HCT116 (cell line): ENCODE results near the gene B4GALNT2.

ENCODE experiments used
- CEBPB ChIP-seq: IDR thresholded peaks from 2 replicates; pipeline ENCODE4 v1.6.1; 2012; ENCODE audit warnings: low read depth
- ELF1 ChIP-seq: IDR thresholded peaks from 2 replicates; pipeline ENCODE4 v1.6.1; 2012; ENCODE audit warnings: low read depth, borderline replicate concordance
- EZH2 ChIP-seq: fragments of 200-600 bp; sonication (generic); IDR thresholded peaks from 2 replicates; pipeline ENCODE4 v1.6.1; 2017; ENCODE audit warnings: antibody characterized with exemption, mixed run types
- POLR2A ChIP-seq: IDR thresholded peaks from 2 replicates; pipeline ENCODE4 v1.7.0; 2011; ENCODE audit warnings: borderline replicate concordance; ENCODE audit not compliant: insufficient read depth, insufficient read length; ENCODE audit errors: extremely low read depth
- POLR2AphosphoS5 ChIP-seq: IDR thresholded peaks from 2 replicates; pipeline ENCODE4 v1.6.1; 2011; ENCODE audit warnings: mild to moderate bottlenecking, low read depth, low read length, moderate library complexity
- RAD21 ChIP-seq: IDR thresholded peaks from 2 replicates; pipeline ENCODE4 v1.6.1; 2012; ENCODE audit warnings: low read depth, mild to moderate bottlenecking
- SRF ChIP-seq: IDR thresholded peaks from 2 replicates; pipeline ENCODE4 v1.6.1; 2012; ENCODE audit warnings: low read depth
- ZNF274 ChIP-seq: fragments of 200-500 bp; sonication (Bioruptor generic); IDR thresholded peaks from 2 replicates; pipeline ENCODE4 v1.6.1; 2014; ENCODE audit warnings: mild to moderate bottlenecking, low read depth, low read length, inconsistent platforms
- TF ChIP-seq, protein P1 (sequence below), 3 experiments: fragments of 200-600 bp in 1 of 3; sonication (generic) in 1 of 3; IDR thresholded peaks in 2 of 3; conservative IDR thresholded peaks in 1 of 3; 2 replicates each; pipeline ENCODE4 v1.5.1; 2012 to 2017; ENCODE audit warnings: low read depth in 2 of 3, low read length in 2 of 3, antibody characterized with exemption in 1 of 3, borderline replicate concordance in 1 of 3, control low read depth in 1 of 3, mild to moderate bottlenecking in 1 of 3, mixed read lengths in 1 of 3, mixed run types in 1 of 3, moderate library complexity in 1 of 3; ENCODE audit not compliant: insufficient read depth in 1 of 3
- TF ChIP-seq, protein P2 (sequence below): IDR thresholded peaks from 2 replicates; pipeline ENCODE4 v1.6.1; 2012

- TF ChIP-seq, protein P1, sequence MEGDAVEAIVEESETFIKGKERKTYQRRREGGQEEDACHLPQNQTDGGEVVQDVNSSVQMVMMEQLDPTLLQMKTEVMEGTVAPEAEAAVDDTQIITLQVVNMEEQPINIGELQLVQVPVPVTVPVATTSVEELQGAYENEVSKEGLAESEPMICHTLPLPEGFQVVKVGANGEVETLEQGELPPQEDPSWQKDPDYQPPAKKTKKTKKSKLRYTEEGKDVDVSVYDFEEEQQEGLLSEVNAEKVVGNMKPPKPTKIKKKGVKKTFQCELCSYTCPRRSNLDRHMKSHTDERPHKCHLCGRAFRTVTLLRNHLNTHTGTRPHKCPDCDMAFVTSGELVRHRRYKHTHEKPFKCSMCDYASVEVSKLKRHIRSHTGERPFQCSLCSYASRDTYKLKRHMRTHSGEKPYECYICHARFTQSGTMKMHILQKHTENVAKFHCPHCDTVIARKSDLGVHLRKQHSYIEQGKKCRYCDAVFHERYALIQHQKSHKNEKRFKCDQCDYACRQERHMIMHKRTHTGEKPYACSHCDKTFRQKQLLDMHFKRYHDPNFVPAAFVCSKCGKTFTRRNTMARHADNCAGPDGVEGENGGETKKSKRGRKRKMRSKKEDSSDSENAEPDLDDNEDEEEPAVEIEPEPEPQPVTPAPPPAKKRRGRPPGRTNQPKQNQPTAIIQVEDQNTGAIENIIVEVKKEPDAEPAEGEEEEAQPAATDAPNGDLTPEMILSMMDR (IDR thresholded peaks at IDR 0.05 in 2 of 3, conservative IDR thresholded peaks at IDR 0.05 in 1 of 3; ENCODE audit: borderline replicate concordance in 1 of 3, insufficient read depth in 1 of 3, low read depth in 2 of 3, low read length in 2 of 3) = no peak
- TF ChIP-seq SRF (no peak), POLR2AphosphoS5 (no peak), CEBPB (no peak), EZH2 (no peak), ZNF274 (no peak), POLR2A (no peak), ELF1 (no peak), RAD21 (no peak)
- TF ChIP-seq, protein P2, sequence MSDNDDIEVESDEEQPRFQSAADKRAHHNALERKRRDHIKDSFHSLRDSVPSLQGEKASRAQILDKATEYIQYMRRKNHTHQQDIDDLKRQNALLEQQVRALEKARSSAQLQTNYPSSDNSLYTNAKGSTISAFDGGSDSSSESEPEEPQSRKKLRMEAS = no peak
Observed at GRCh38 chr17:49225554-49226236, 93.1 kb downstream of the B4GALNT2 start.
